Right ventricle myocardium inferior (tissue), 1 donor: ENCODE data around the gene OR12D3. TPM values are rescaled to one million over a fixed set of nuclear protein-coding genes. Genes with fewer than 3 reads are reported as not detected.

Source experiments
- total RNA-seq: library from RNA; stranded (reverse); fragmentation: NEBNext Ultra II Directional; extraction: Animal tissue kit (Norgen Biotek cat#: 25700); gene quantifications from one replicate; pipeline ENCODE4 v1.2.1, GENCODE V29; 2021
- donor health status: DM: no; HTN: yes; CAD: no; lungs with severe emphysema.

OR12D3 gene
- total RNA-seq, 1 donor from 2014 or later, result not detected

Other genes with a start within 250 kb of the OR12D3 start
- gene OR2J2, start 204.4 kb downstream of the OR12D3 start, total RNA-seq, result not detected
- gene OR14J1, start 73.6 kb downstream of the OR12D3 start, total RNA-seq, result not detected
- gene OR5V1, start 6.4 kb downstream of the OR12D3 start, total RNA-seq, result not detected
- not detected for gene OR12D2, start 20.3 kb upstream of the OR12D3 start, total RNA-seq
- not detected for gene OR12D1, start 39.6 kb upstream of the OR12D3 start, total RNA-seq
- gene OR10C1, start 64.0 kb upstream of the OR12D3 start, total RNA-seq, result not detected
- not detected for gene OR11A1, start 81.8 kb upstream of the OR12D3 start, total RNA-seq
- gene OR2H1, start 81.9 kb upstream of the OR12D3 start, total RNA-seq, result not detected
- not detected for gene MAS1L, start 112.7 kb upstream of the OR12D3 start, total RNA-seq
- gene UBD, start 184.4 kb upstream of the OR12D3 start, total RNA-seq, result not detected
- not detected for gene OR2H2, start 209.8 kb upstream of the OR12D3 start, total RNA-seq